Ramos (cell line): ENCODE results near the gene PTTG1.

Experiments used
- in situ Hi-C: fragments of 300-500 bp; cut with MboI; formaldehyde crosslinking; loops from one replicate; pipeline ENCODE4 v1.14.3; 2022; ENCODE audit warnings: low sequenced_read_pairs; ENCODE audit not compliant: unreplicated experiment

Gene PTTG1

GRCh38 chr5:160419458-160420330 is 2.0 kb upstream of the PTTG1 start:
- in situ Hi-C loops = no loop called here

GRCh38 chr5:160420331-160420610 is 1.4 kb upstream of the PTTG1 start:
- in situ Hi-C loops = no loop called here

- in situ Hi-C loops = no loop called here
Measured at GRCh38 chr5:160423099-160423498, 1.4 kb downstream of the PTTG1 start.

- in situ Hi-C loops = loop anchor here (25.0 kb wide), 1 partner anchor 710 kb away; no protein-coding TSS in a partner anchor
Measured at GRCh38 chr5:160427607-160428006, 6.0 kb downstream of the PTTG1 start.

- in situ Hi-C loops = loop anchor here (25.0 kb wide), 1 partner anchor 705 kb away; no protein-coding TSS in a partner anchor
Measured at GRCh38 chr5:160432196-160432595, 10.5 kb downstream of the PTTG1 start.

- in situ Hi-C loops = loop anchor here (25.0 kb wide), 1 partner anchor 705 kb away; no protein-coding TSS in a partner anchor
Measured at GRCh38 chr5:160432787-160433186, 11.1 kb downstream of the PTTG1 start.

- in situ Hi-C loops = loop anchor here (25.0 kb wide), 1 partner anchor 703 kb away; no protein-coding TSS in a partner anchor
Measured at GRCh38 chr5:160434022-160434531, 12.4 kb downstream of the PTTG1 start.

GRCh38 chr5:160435532-160435931 is 13.9 kb downstream of the PTTG1 start:
- in situ Hi-C loops = loop anchor here (25.0 kb wide), 1 partner anchor 702 kb away; no protein-coding TSS in a partner anchor

GRCh38 chr5:160436017-160436416 is 14.4 kb downstream of the PTTG1 start:
- in situ Hi-C loops = loop anchor here (25.0 kb wide), 1 partner anchor 701 kb away; no protein-coding TSS in a partner anchor

- in situ Hi-C loops = loop anchor here (25.0 kb wide), 1 partner anchor 701 kb away; no protein-coding TSS in a partner anchor
Measured at GRCh38 chr5:160436661-160437060, 15.0 kb downstream of the PTTG1 start.

- in situ Hi-C loops = loop anchor here (25.0 kb wide), 1 partner anchor 700 kb away; no protein-coding TSS in a partner anchor
Measured at GRCh38 chr5:160437271-160437670, 15.6 kb downstream of the PTTG1 start.

- in situ Hi-C loops = loop anchor here (25.0 kb wide), 1 partner anchor 699 kb away; no protein-coding TSS in a partner anchor
Measured at GRCh38 chr5:160438316-160439204, 16.9 kb downstream of the PTTG1 start.

GRCh38 chr5:160439205-160439600 is 17.5 kb downstream of the PTTG1 start:
- in situ Hi-C loops = loop anchor here (25.0 kb wide), 1 partner anchor 698 kb away; no protein-coding TSS in a partner anchor

- in situ Hi-C loops = loop anchor here (25.0 kb wide), 1 partner anchor 696 kb away; no protein-coding TSS in a partner anchor
Measured at GRCh38 chr5:160441311-160441781, 19.7 kb downstream of the PTTG1 start.

- in situ Hi-C loops = loop anchor here (25.0 kb wide), 1 partner anchor 694 kb away; no protein-coding TSS in a partner anchor
Measured at GRCh38 chr5:160442824-160443431, 21.3 kb downstream of the PTTG1 start.

GRCh38 chr5:160444407-160444806 is 22.8 kb downstream of the PTTG1 start:
- in situ Hi-C loops = loop anchor here (25.0 kb wide), 1 partner anchor 693 kb away; no protein-coding TSS in a partner anchor

- in situ Hi-C loops = loop anchor here (25.0 kb wide), 1 partner anchor 692 kb away; no protein-coding TSS in a partner anchor
Measured at GRCh38 chr5:160445132-160445531, 23.5 kb downstream of the PTTG1 start.

GRCh38 chr5:160445751-160446150 is 24.1 kb downstream of the PTTG1 start:
- in situ Hi-C loops = loop anchor here (25.0 kb wide), 1 partner anchor 692 kb away; no protein-coding TSS in a partner anchor

GRCh38 chr5:160448886-160449285 is 27.2 kb downstream of the PTTG1 start:
- in situ Hi-C loops = loop anchor here (25.0 kb wide), 1 partner anchor 688 kb away; no protein-coding TSS in a partner anchor
